Measurements from ENCODE around the gene NFIB. TPM values are rescaled to one million over a fixed set of nuclear protein-coding genes. Genes with fewer than 3 reads are reported as not detected.

Gene NFIB
- total and polyA plus RNA-seq, 10 of the 15 experiments (the other 5 are each of a cell fraction or from before 2014, with no cell fraction given) = under 0.01 to 0.19 (median 0.05) TPM; not detected in 3

GRCh38 chr9:14189146-14189545 lies 124.8 kb downstream of the NFIB start:
- Histone ChIP-seq H3K4me3 (no peak overlapping the region), H3K9me3 (replicated peaks; ENCODE audit: control insufficient read depth, insufficient read depth, low read length) (no peaks in the 10 kb centered on the region), H2AFZ (ENCODE audit: control insufficient read depth, low read depth, low read length) (no peak overlapping the region), H3K4me1 (ENCODE audit: control insufficient read depth, insufficient read depth, low read length) (no peaks in the 10 kb centered on the region), H4K20me1 (ENCODE audit: control insufficient read depth, insufficient read depth) (no peaks in the 10 kb centered on the region), H3K79me2 (ENCODE audit: control insufficient read depth, insufficient read depth, low read length) (no peaks in the 10 kb centered on the region), H3K27ac (ENCODE audit: control insufficient read depth, insufficient read depth) (no peak overlapping the region), H3K9ac (ENCODE audit: control insufficient read depth, insufficient read depth, low read length) (no peak overlapping the region), H3K4me2 (ENCODE audit: control insufficient read depth, insufficient read depth) (no peak overlapping the region), H3K27me3 (replicated peaks in 1 of 2; ENCODE audit: control insufficient read depth in 2 of 2, insufficient read depth in 2 of 2, low read length in 1 of 2) (no peaks in the 10 kb centered on the region), H3K36me3 (ENCODE audit: control insufficient read depth in 2 of 2, insufficient read depth in 2 of 2, low read length in 1 of 2) (no peaks in the 10 kb centered on the region)
- no peak for FAIRE-seq
- SMC1A ChIA-PET (ENCODE audit: uncharacterized antibody, unreplicated experiment) = no interaction called here
- POLR2A ChIA-PET = no interaction called here
- RAD21 ChIA-PET (ENCODE audit: unreplicated experiment) = no interaction called here
- CTCF ChIA-PET = no interaction called here
- no peak for ATAC-seq
- DNase-seq (ENCODE audit: low read depth, low spot score) = no peak
- 40% methylated on average over 4 of the region's 4 CpGs for WGBS (ENCODE audit: insufficient coverage, insufficient replicate concordance, low lambda C conversion rate, missing lambda C conversion rate)
- BruUV-seq (replicated peaks) = no TSS peak
- intact Hi-C loops (cut with micrococcal nuclease; ENCODE audit: unreplicated experiment) (no loop called here), in situ Hi-C loops (cut with MboI) (no loop called here)
- no peak for TF ChIP-seq BCLAF1 (IDR thresholded peaks at IDR 0.05)
- TF ChIP-seq SREBF2 (IDR thresholded peaks at IDR 0.05; ENCODE audit: low read length) = no peak
- no peak for TF ChIP-seq KAT2A (conservative IDR thresholded peaks at IDR 0.05; ENCODE audit: control insufficient read depth, low read depth, low read length)
- no peak for TF ChIP-seq SKIL (IDR thresholded peaks at IDR 0.05; ENCODE audit: low read depth, poor library complexity, severe bottlenecking)
- TF ChIP-seq CHD4 (IDR thresholded peaks at IDR 0.05) = no peak
- no peak for TF ChIP-seq NR2C1 (IDR thresholded peaks at IDR 0.05)
- TF ChIP-seq E4F1 (IDR thresholded peaks at IDR 0.05; ENCODE audit: borderline replicate concordance, partially characterized antibody) = no peak
- TF ChIP-seq RCOR1 (conservative IDR thresholded peaks at IDR 0.05; ENCODE audit: low read depth, low read length) = no peak
- no peak for TF ChIP-seq IRF4 (IDR thresholded peaks at IDR 0.05; ENCODE audit: low read depth, low read length)
- TF ChIP-seq ELK1 (IDR thresholded peaks at IDR 0.05; ENCODE audit: low read depth, low read length) = no peak
- no peak for TF ChIP-seq DPF2 (IDR thresholded peaks at IDR 0.05)
- TF ChIP-seq ASH2L (IDR thresholded peaks at IDR 0.05; ENCODE audit: borderline replicate concordance, low read depth) = no peak

All from GM12878 (cell line).